Muscle of back (tissue), 11 donors: Measurements from ENCODE around the gene LRRC75B. TPM values are rescaled to one million over a fixed set of nuclear protein-coding genes. Genes with fewer than 3 reads are reported as not detected.
"Not testable (repeated sequence)": the region's sequence is repeated elsewhere in the genome, so short reads cannot be mapped to it uniquely, and the experiment has no call there.

Source experiments
- DNase-seq, 3 donors: peaks; one replicate each; pipeline versions ENCODE4 v3.0.0 to v3.0.0-alpha.2; 2013
- polyA plus RNA-seq, 10 donors: library from polyadenylated mRNA; unstranded; fragments of 120-200 nt; gene quantifications; one replicate each; pipeline ENCODE4 v1.2.1, GENCODE V29; 2013; ENCODE audit not compliant: insufficient read length in 10 of 10

The LRRC75B gene
- polyA plus RNA-seq, 10 donors: 5.9 to 12.4 (median 7.5) TPM

DNA sequence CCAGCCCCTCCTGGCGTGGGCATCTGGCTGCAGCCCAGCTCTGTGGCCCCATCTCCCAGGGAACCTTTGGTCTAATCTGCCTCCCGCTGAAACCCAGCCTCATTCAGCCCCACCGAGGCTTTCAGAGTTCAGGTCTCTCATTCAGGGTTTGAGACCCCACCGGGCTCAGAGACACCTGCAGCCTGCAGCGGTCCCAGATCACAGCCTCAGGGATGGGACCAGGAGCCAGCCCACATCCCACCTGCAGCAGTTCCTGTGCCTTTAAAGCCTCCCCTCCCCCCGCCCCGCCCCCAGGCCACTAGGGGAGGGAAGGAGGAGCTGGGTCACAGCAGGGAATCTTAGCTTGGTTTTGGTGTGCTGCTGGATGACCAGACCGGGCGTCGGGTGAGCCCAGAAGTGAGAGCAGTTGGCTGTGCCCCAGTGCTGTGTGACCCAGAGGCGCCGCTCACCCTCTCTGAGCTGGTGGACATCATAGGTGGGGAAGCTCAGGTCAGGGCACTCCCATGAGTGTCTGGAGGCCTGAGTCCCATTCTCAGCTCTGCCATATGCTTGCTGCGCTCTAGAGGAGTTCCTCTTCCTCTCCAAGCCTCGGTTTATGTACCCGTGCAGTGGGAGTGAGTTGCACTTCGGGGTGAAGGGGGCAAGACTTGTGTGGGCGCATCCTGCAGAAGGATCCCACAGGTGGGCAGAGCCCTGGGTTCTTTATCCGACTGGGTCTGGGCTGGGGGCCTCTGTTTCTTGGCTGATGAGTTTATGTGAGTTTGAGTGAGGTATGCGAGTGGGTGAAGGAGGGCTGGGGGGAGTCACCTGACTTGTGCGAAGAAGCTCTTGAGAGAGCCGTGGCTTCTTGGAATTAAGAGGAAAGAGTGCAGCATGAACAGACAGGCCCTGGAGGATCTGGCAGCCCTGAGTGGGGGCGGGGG lies 10.2 kb upstream of the LRRC75B start, which contains the start of gene GGT1:
Gene GGT1 (plus strand): TSS at position 347 of the 923 bp plus-strand sequence. CDS start 7,889 bp downstream, outside the sequence.
- not testable (repeated sequence) for DNase-seq

DNA sequence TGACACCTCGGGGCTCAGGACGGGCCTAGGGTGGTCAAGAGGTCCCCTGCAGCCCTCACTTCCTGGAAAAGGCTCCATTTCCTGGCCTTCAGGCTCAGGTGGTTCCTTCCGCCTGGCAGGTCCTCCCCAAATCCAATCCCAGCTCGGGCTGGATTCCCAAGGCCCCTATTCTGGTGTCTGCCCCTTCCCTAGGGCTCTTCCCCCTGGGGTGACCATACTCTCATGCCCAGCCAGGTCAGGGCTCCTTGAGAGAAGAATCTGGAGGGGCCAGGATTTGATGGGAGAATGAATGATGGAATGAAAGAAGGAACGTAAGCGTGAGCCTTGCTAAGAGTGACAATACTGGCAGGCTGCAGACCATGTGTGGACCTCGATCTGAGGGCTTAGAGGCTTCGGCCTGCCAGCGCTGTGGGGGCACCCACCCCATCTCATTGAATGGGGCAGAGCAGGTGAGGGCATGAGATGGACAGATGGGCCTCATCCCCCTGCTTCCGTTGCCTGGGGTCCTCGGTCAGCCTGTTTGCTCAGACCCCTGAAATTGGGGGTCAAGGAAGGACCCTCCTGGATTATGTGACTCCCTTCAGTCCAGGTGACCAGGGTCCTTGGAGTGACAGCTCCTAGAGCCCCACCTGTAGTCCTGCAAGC lies 9.4 kb upstream of the LRRC75B start:
- not testable (repeated sequence) for DNase-seq

DNA sequence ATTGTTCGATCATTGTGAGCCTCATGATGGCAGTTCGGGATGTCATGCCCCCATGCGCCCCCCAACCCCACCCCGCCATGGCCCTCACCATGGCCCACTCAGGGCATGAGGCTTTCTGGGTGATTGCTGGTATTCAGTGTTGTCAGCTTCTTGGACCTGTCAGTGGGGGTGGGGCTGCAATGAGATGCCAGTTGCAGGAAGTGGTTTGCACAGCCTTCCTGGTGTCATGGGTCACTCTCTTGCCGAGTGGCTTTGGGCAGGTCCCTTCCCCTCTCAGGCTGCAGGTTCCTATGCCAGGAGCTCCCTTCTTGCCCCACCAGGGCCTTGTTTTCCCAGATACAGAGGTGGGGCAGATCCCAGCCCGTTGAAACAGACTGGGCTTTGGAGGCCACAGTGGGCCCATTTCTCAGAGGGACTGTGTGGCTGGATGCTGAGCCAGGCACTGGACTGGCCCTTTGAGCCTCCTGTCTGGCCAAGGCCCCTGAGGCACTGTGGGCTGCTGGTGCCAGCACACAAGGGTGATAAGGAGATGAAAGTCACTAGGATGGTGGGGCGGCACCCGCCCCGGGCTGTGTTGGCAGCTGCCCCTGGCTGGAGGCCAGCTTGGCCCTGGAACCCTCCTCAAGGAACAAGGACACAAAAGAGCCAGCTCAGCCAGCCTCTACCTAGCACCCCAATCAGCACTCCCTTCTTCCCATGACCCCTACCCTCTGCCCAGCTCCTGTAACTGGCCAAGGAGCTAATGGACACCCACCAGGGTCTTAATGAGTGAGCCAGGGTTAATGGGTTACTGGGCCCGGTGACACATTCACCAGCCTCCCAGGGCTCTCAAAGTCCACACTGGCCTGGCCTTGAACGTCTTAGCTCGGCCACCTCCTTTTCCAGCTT lies 8.6 kb upstream of the LRRC75B start:
- DNase-seq: no peak

DNA sequence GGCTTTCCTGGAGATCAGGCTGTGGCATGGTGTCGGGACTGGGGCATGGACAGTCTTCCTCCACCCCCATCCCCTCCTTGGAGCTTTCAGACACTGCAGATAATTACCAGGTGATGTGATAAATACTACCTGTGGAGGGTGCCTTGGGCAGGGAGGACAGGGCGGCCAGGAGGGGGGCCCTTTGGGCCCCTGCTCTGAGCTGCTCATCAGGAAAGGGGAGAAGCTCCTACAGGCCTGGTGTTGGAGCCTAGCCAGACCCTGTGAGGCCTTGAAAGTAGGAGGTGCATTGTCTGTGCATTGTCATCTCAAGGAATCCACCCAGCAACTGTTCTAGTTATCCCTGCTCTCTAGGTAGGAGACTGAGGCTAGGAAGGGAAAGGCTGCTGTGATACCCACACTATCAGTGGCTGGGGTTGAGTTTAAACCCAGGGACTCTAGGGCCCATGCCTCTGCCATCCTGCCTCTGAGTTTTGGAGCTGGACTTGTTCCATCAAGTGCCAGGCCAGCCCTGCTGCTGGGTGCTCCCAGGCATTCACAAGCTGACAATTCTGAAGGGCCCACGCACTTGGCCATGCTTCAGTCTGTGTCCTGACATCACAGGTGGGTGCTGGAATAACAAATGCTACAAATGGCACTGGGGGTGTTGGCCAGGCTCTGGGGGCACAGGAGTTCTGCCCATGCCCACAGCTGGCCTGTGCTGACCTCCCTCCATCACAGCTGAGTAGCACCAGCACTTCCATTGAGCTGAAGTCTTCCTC lies 7.3 kb upstream of the LRRC75B start:
- not testable (repeated sequence) for DNase-seq

DNA sequence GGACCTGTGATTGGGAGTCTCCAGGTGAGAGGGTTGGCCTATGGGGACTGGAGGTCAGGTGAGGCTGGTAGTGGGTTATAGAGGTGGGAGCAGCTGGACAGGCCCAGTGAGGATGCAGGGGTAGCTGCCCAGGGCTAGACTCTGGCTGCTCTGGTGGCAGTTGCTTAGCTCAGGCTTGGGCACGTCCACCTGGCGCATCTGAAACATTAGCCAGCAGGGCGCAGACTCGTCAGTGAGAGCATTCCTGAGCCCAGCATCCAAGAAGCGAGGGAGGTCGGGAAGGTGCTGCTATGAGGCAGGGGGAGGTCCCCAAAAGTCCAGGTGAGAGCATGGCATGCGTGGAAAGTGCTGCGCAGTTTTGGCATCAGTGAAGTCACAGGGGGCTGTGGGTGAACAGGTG lies 6.6 kb upstream of the LRRC75B start:
- DNase-seq: no peak

DNA sequence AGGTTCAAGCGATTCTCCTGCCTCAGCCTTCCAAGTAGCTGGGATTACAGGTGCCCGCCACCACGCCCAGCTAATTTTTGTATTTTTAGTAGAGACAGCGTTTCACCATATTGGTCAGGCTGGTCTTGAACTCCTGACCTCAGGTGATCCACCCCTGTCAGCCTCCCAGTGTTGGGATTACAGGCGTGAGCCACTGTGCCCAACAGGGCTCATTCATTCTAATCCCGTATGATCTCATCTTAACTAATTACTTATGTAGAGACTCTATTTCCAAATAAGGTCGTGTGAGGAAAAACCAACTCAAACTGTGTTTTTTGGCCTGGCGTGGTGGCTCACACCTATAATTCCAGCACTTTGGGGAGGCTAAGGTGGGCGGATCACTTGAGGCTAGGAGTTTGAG lies 4.2 kb upstream of the LRRC75B start:
- not testable (repeated sequence) for DNase-seq

DNA sequence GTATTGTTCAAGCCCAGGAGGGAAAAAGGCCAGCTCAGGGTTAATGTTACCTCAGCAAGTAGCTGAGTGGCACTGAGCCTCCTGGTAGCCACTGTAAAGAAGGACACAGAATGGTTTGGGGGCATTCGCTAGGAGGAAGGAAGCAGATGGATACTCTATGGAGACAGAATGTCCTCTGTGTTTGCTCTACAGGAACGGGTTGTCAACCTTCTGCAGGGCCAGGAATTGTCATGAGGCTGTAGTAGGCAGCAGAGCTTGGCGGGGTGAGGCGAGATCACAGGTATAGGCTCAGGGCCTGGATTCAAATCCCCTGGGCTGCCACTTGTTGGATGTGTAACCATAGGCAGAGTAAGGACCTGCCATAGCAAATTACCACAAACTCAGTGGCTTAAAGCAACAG lies 3.0 kb upstream of the LRRC75B start:
- DNase-seq: no peak

DNA sequence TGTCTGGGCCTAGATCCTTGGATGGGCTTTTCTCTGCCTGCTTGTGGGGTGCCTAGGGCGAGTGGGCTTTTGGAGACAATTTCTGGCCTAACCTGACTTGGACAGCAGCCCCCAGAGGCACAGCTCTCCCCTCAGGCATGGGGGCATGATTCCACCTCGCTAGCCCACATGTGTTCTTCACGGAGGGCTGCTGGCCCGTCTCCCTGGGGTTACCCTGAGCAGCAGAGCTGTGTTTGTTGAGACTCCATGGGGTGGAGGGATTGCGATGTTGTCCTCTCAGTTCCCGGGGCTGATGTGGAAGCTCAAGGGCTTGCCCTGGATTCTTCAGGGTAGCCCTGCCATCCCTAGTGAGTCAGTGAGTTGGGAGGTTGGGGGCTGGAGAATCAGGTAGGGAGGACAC lies 2.4 kb upstream of the LRRC75B start:
- no peak for DNase-seq

DNA sequence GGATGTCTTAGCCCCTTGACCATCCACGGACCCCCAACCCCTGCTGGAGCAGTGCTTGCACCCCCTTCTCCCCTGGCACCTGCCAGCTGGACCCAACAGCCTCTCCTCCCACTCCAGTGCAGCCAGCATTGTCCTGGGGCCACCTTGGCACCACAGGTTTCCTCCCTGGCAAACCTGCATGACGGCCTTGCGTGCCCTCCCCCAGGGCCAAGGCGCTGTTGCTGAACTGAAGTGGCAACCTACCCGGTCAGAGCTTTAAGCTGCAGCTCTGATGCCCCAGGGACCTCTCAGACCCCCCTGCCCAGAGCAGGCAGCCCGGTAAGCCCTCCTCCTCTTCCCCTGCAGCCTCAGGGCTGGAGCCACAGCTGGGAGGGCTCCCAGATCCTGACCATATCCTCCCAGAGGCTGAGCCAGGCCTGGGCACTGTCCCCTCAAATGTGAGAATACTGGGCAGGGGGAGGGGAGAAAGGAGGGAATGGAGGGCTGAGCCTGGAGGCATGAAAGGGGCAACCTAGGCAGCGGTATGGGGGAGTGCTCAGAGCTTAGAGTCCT lies 1.8 kb upstream of the LRRC75B start:
- peak in 1 of 3 donors; percentile 22 for DNase-seq

DNA sequence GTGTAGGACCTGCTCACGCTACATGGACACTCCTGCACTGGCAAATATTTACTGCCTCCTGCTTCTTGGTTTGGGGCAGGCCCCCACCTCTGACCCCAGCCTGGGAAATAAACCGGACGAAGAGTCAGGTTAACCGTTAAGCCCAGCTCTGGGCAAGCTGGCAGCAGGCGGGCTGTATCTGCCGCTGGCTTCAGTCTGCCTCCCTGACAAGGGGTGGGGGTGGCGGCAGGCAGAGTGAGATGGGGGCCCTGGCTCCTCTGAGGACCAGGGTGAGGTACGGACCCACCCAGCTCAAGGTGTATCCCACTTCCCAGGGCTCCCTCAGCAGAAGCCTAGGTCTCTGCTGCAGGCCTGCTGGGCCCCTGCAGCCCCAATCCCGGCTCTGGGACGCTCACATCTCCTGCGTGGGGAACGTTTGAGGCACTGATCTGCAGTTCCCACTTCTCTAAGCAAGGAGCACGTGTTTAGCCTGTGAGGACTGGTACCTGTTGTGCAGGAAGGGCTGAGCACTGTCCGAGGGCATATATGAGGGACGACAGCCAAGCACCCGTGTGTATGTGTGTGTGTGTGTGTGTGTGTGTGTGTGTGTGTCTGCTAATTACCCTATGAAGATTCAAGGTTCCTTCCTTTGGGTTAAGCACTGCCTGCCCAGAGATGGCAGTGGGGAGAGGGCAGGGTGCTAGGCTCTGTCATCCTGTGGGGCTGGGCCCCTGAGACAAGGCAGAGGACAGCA lies 1.1 kb upstream of the LRRC75B start:
- DNase-seq: peak in 1 of 3 donors; percentile 27

DNA sequence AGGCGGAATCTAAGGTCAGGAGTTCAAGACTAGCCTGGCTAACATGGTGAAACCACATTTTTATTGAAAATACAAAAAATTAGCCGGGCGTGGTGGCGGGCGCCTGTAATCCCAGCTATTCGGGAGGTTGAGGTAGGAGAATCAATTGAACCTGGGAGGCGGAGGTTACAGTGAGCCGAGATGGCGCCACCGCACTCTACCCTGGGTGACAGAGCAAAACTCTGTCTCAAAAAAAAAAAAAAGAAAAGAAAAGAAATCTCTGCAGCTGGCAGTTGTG lies 624 bp upstream of the LRRC75B start:
- not testable (repeated sequence) for DNase-seq

DNA sequence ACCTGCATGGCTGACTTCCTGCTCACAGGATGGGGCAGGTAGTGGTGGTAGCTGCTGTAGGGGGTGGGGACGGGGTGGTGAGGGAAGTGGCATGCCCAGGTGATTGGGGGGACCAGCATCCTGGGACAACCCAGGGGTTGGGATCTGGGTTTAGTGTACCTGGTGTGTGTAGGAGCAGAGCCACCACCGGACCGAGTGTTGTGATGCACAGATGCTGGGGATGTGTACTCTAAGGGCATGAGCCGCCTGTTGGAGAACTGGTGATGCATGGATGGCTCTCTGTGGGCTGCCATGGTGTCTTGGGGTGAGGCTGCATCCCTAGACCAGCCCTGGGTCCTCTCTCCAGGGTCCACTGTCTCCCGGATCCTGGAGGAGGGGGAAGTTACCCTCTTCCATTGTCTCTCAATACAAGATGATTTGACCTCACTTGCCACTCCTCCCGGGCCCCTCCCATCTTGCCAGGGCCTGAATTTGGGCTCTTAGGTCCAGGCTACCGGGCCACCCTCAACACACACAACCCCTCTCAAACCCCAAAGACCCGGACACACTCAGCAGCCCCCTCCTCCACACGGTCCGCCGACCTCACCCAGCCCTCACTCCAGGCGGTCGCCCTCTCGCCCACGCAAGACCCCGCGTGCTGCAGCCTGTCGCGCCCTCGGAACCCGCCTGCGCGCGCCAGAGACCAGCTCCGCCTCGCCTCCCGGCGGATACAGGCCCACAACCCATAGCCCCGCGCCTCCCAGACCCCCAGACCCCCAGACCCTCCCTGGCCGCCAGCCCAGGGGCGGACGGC lies 619 bp downstream of the LRRC75B start:
- peak in 1 of 3 donors; percentile 70 for DNase-seq

DNA sequence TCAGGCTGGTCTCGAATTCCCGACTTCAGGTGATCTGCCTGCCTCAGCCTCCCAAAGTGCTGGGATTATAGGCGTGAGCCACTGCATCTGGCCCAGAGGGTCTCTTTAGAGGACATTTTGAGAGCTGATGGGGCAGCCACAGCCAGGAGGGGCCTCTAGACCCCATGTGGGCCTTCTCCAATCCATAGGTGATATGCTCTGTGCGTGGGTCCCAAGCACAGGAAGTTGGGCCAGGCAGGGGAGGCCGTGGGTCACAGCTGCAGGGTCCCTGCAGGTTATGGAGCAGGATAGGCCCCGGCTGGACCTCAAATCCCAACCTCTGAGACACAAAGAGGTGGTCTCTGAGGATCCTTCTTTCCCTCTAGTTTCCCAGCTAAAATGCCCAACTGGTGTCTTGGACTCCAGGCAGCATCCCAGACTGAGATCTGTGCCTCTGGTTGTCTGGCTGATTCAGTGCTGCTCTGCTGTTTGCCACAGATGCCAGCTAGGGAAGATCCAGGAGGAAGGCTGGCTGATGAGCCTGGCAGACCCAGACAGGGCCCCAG lies 1.5 kb downstream of the LRRC75B start:
- no peak for DNase-seq

DNA sequence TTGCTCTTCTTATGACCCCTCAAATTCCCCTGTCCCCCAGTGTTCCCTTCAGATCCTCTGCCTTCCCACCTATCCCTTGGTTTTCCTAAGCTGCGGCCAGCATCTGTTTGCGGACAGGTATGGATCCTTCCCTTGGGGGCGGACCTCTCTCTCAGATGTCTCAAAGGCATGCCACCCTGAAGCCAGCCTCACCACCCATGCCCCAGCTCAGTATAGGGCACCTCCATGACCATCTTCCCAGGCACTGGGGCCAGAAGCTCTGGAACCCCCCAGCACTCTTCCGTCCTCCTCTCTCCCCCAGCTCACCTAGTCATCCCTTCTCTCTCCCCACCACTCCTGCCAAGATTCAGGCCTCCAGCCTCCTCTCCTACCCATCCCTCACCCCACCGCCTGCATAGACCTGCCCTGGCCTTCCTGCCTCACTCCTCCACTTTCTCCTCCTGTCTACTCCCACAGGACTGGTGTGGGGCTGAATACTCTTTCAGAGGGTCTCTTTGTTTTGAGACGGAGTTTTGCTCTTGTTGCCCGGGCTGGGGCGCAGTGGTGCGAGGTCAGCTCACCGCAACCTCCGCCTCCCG lies 2.2 kb downstream of the LRRC75B start:
- no peak for DNase-seq

DNA sequence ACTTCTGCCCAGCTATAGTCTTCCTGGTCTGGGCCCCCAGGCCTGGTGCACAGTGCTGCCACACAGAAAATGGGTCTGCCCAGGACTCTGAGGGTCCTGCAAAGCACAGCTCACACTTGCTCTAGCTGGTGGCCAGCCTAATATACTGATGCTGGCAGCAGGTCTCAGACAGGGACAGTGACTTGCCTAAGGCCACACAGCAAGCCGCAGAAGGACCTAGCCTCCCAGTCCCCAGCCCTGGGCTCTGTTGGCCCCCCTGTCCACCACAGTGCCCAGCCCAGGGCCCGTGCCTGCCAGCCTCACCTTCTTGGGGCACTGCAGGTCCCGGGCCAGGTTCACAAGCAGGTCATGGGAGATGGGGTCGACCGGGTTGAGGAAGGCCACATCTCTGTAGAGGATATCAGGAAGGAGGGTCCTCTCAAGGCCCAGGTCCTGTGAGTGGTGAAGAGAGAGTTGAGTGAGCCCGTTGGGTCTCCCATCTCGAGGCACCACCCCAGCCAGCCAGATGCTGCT lies 3.3 kb downstream of the LRRC75B start:
- DNase-seq: no peak

DNA sequence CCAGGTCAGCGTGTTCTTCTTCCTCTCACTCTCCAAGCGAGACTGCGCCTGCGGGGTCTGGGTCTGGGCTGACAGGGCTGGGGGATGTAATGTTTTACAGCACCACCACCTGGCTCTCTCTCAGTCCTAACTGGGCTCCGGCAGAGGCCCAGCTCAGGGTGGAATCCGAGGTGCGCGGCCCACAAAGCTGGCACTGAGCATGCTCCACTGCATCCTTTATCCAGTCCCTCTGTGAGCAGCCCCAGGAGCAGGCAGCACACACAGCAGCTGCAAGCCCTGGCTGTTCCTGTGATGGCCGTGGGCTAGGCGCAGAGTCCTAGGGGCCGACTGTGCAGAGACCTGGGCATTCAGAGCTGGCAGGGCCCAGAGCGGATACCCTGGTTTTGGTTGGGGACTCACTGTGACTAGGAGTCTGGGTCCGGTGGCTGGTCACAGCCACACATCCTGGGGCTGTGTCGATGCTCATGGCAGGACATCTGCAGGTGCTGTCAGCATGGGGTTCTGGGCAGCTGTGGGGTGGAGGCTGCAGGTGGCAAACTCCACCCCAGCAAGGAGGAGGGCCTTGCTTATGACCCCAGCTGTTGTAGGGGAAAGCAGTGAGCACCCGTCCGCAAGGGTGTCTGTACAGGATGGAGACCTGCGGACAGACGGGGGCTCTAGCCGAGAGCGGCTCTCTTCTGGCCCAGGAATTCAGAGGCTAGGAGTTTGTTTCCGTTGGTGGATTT lies 4.0 kb downstream of the LRRC75B start:
- DNase-seq: no peak

DNA sequence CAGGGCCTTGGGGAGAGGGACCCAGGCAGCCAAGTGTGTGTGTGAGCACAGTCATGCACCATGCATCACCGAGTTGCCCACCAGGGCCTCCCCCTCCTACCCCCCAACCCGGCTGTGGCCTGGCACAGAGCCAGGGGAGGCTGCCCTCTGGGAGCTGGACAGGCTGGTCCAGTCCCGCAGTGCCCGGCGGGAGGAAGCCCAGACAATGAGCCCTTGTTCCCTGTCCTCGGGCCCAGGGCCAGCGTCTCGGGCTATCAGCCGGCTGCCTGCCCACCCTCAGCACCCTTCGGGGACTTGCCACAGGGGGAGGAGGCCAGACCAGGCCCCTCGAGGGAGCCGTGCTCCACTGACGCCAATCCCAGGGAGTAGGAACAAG lies 4.5 kb downstream of the LRRC75B start:
- peak in 1 of 3 donors; percentile 21 for DNase-seq

DNA sequence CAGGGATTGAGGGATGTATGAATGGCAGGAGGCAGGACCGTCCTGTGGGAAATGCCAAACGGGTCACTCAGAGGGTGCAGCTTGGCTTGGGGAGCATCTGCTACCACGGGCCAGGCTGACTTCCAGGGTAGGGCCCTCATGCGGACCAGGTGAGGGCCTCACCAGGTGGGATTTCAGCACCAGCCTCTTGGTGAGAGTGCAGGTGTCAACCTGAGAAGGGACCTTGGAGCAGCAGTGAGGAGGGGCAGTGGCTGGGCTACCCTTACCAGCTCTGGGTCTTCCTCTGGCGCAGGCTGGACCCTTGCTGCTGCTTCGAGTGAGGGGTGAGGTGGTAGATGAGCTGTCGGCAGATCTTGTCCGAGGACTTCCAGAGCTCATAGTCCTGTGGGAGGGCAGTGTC lies 4.9 kb downstream of the LRRC75B start:
- DNase-seq: no peak
